ENCODE results near the gene KRTAP1-3. TPM values are rescaled to one million over a fixed set of nuclear protein-coding genes. Genes with fewer than 3 reads are reported as not detected.
"Not testable (repeated sequence)": the region's sequence is repeated elsewhere in the genome, so short reads cannot be mapped to it uniquely, and the experiment has no call there.

Gene KRTAP1-3
- polyA plus RNA-seq (ENCODE audit: insufficient read length), result not detected
- long read RNA-seq, donor 1, result 0 reads
- long read RNA-seq, donor 2, result 0 reads
- long read RNA-seq, donor 3, result 0 reads
- long read RNA-seq, donor 4, result 0 reads
- long read RNA-seq, donor 5, result 0 reads
- long read RNA-seq, donor 6, result 0 reads
- long read RNA-seq, donor 7, result 0 reads
- long read RNA-seq, donor 8, result 0 reads

DNA sequence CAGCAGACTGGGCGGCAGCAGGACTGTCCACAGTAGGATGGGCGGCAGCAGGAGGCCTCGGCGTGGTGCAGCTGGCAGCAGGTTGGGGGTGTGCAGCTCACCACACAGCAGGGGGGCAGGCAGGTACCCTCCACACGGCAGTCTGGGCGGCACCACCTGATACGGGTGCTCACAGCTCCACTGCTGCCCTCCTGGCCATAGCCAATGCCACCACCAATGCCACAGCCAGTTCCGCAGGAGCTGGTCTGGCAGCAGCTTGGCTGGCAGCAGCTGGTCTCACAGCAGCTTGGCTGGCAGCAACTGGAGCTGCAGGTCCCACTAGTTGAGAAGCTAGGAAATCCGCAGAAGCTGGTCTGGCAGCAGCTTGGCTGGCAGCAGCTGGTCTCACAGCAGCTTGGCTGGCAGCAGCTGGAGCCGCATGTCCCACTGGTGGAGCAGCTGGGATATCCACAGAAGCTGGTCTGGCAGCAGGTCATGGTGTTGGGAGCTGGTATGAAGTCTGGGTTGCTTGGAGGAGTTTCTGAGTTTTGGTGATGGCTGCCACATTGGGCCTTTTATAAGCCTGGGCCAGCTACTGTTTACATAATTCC lies at the start of gene KRTAP1-3:
KRTAP1-3 (minus strand) TSS at position 529 of the 590 bp plus-strand sequence; CDS start at position 476, 53 bp downstream.
- DNase-seq, result not testable (repeated sequence)

DNA sequence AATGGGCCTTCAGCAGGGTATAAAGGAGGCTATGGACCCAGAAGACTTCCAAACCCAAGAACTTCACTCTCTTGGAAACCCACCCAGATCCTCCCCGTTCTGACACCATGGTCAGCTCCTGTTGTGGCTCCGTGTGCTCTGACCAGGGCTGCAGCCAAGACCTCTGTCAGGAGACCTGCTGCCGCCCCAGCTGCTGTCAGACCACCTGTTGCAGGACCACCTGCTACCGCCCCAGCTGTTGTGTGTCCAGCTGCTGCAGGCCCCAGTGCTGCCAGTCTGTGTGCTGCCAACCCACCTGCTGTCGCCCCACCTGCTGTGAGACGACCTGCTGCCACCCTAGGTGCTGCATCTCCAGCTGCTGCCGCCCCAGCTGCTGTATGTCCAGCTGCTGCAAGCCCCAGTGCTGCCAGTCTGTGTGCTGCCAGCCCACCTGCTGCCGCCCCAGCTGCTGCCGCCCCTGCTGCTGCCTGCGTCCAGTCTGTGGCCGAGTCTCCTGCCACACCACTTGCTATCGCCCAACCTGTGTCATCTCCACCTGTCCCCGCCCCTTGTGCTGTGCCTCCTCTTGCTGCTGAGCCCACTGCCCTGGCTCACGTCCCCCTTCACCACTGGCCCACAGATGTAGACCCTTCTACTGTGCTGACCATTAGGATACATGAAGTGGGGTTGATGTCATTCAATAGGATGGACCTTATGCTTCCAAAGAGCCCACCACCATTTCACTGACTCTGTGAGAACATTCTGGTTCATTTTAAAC lies 49.6 kb upstream of the KRTAP1-3 start, which contains the start of gene KRTAP4-7:
KRTAP4-7 (plus strand) TSS at position 51 of the 757 bp plus-strand sequence; CDS start at position 108, 57 bp downstream.
- not testable (repeated sequence) for DNase-seq

- not testable (repeated sequence) for DNase-seq
These were observed 48.8 kb upstream of the KRTAP1-3 start for GRCh38 chr17:41083427-41083826.

GRCh38 chr17:41082626-41083025 lies 48.0 kb upstream of the KRTAP1-3 start:
- DNase-seq, result no peak

GRCh38 chr17:41076788-41077187 lies 42.1 kb upstream of the KRTAP1-3 start:
- no peak for DNase-seq

GRCh38 chr17:41073676-41074075 lies 39.0 kb upstream of the KRTAP1-3 start:
- DNase-seq, result no peak

DNA sequence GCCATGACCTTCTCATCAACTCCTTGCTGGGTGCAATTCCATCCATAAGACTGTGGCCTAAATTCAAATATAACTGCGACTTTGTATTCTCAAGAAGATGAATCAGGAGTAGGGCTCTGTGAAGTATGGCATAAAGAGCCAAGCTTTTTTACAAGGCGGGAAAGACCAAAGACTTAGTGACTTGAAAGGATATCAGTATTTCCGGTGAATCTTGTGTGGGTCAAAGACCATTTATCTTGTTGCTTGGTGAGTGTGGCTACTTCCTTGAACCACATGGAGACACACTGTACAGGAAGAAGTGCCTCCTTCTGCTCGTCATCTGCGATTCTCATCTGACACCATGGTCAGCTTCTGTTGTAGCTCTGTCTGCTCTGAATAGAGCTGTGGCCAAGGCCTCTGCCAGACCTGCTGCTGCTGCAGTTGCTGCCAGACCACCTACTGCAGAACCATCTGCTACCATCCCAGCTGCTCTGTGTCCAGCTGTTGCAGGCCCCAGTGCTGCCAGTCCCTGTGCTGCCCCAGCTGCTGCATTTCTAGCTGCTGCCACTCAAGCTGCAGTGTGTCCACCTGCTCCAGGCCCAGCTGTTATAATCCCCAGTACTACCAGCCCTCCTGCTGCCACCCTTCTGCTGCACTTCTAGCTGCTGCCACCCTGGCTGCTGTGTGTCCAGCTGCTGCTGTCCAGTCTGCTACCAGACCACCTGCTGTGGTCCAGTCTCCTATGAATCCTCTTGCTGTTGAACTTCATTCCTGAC lies 37.1 kb upstream of the KRTAP1-3 start:
- no peak for DNase-seq

- no peak for DNase-seq
These were observed 34.4 kb upstream of the KRTAP1-3 start for GRCh38 chr17:41069031-41069430.

DNA sequence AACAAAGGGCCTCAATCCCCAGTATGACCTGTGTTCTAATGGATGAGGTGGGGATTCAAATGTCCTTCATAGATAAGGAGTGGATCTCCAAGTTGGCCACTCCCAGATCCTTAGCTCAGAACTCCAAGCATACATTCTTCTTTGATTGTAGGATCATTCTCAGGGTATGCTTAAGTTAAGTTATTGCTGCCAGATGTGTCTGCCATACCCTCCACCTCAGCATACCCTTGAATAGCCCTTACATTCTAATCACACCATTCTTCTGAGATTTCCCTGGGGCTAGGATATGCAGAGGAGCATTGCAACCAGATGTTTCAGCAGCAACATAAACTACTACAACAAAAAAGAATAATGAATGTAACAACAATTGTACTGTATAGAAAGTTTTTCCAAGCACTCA lies 32.6 kb upstream of the KRTAP1-3 start:
- no peak for DNase-seq

GRCh38 chr17:41065829-41066624 lies 31.4 kb upstream of the KRTAP1-3 start, which contains the start of gene KRTAP2-4:
TSS of gene KRTAP2-4 (minus strand) at chr17:41065879. CDS start at chr17:41065845, 34 bp downstream.
- DNase-seq, result no peak

DNA sequence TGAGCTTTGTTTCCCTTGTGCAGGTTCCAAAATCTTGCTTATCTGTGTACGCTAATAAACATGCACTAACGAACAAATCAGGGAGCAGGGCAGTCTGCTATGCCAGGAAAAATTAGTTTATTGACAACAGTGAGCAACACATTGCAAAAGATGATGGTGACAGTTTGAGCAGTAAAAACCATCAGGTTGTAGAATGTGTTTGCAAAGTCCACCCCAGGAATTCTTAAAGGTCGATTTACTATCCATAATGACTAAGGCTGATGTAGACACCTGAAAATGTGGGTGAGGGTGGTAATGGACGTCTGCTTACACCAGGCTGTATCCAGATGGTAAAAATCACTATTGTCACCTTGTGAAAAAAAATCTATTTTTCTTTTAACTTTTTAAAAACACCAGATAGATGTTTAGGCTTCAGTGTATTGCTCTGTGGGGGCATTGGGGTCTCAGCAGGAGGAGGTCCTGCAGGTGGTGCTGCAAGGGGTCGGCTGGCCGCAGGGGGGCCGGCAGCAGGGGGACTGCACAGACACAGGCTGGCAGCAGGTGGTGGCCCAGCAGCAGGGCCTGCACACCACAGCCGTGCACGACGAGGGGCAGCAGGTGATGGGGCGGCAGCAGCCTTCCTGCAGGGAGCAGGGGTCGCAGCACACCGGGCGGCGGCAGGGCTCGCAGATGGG lies 30.5 kb upstream of the KRTAP1-3 start:
- DNase-seq, result not testable (repeated sequence)

GRCh38 chr17:41064301-41064700 lies 29.6 kb upstream of the KRTAP1-3 start:
- DNase-seq, result no peak

- no peak for DNase-seq
These were observed 28.8 kb upstream of the KRTAP1-3 start for GRCh38 chr17:41063449-41063848.

DNA sequence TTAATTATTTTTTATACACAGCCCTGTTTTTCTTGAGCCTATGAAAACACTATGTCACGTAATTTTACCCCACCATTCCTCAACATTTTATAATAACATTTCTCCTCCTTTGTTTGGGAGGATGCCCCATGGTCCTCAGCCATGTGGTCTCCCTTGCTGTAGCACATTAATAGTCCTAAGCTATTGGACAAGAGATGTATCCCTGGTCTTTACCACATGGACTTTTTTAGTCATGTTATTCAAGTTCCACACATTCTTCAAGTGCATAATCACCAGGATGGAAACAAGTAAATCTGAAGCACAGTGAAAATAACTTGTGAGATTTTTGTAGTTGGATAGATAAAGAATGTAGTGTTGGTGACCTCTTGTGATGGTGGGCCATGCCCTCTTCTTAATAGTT lies 27.3 kb upstream of the KRTAP1-3 start:
- no peak for DNase-seq

DNA sequence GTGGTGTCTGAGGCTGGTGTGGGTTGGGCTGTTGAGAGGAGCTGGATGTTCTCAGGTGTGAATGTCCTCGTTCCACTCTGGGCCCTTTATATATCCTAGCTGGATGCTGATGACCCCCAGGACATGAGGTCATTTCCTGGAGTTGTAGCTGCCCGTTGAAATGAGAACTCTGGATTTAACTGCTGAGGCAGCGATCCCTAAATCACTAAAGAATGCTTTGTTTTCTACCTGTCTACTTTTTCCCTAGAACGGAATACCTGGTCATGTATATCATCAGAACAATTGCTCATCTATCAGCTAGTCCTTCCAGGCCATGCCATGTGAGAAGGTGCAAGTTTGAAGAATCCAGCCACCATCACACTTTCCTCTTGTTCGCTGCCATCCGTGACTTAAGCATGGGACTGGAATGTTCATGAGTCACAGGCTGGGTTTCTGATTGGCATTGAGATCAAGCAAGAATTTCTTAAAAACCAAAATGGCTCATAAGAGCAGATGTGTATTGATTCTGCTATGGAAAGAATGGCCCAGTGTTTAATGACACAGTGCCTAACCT lies 25.5 kb upstream of the KRTAP1-3 start, which contains the start of gene KRTAP2-3:
KRTAP2-3 (minus strand) TSS at position 63 of the 553 bp plus-strand sequence. CDS start 64 bp downstream, outside the sequence.
- no peak for DNase-seq

DNA sequence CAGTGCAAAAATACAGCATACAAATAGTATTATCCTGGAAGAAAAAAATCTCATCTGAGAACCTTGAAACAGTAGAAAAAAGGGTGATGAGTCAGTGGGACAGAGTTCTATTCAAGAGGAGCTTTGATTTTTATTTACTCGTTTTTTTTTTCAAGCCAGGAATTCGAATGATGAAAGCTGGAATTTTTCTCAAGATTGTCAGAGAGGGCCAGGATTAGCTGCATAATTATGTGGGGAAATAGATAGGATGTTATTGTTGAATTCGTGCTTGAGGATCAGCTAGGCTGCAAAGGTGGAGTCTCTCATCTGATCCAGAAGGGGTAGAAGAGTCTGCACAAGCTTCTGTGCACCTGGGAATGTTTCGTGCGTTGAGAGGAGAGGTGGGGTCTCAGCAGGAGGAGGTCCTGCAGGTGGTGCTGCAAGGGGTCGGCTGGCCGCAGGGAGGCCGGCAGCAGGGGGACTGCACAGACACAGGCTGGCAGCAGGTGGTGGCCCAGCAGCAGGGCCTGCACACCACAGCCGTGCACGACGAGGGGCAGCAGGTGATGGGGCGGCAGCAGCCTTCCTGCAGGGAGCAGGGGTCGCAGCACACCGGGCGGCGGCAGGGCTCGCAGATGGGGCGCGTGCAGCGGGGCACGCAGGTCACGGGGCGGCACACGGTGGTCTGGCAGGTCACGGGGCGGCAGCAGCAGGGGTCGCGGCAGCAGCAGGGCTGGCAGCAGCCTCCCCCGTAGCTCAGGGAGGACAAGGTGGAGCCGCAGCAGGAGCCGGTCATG lies 24.8 kb upstream of the KRTAP1-3 start:
- DNase-seq, result not testable (repeated sequence)

- DNase-seq, result no peak
These were observed 24.1 kb upstream of the KRTAP1-3 start for GRCh38 chr17:41058741-41059140.

- DNase-seq, result no peak
These were observed 22.9 kb upstream of the KRTAP1-3 start for GRCh38 chr17:41057547-41057946.

DNA sequence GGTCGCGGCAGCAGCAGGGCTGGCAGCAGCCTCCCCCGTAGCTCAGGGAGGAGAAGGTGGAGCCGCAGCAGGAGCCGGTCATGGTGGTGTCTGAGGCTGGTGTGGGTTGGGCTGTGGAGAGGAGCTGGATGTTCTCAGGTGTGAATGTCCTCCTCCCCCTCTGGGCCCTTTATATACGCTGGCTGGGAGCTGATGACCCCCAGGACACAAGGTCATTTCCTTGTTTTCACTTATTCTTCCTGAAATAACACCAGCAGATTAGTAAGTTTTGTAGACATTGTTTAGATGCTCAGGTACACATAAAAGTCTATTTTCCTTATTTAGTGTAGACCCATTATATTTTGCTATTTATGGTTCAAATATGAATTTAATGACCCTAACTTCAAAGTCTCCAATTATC lies 20.5 kb upstream of the KRTAP1-3 start, which contains the start of gene KRTAP2-2:
KRTAP2-2 (minus strand) TSS at position 101 of the 400 bp plus-strand sequence; CDS start at position 82, 19 bp downstream.
- not testable (repeated sequence) for DNase-seq

Measured in left kidney (tissue), 8 donors.